ENCODE results near the gene CDSN. TPM values are rescaled to one million over a fixed set of nuclear protein-coding genes. Genes with fewer than 3 reads are reported as not detected.
A peak's percentile ranks its signal among the peaks of the same experiment; 100 is the strongest.

The CDSN gene
- total RNA-seq, 1 experiment from 2014 or later, result not detected

DNA sequence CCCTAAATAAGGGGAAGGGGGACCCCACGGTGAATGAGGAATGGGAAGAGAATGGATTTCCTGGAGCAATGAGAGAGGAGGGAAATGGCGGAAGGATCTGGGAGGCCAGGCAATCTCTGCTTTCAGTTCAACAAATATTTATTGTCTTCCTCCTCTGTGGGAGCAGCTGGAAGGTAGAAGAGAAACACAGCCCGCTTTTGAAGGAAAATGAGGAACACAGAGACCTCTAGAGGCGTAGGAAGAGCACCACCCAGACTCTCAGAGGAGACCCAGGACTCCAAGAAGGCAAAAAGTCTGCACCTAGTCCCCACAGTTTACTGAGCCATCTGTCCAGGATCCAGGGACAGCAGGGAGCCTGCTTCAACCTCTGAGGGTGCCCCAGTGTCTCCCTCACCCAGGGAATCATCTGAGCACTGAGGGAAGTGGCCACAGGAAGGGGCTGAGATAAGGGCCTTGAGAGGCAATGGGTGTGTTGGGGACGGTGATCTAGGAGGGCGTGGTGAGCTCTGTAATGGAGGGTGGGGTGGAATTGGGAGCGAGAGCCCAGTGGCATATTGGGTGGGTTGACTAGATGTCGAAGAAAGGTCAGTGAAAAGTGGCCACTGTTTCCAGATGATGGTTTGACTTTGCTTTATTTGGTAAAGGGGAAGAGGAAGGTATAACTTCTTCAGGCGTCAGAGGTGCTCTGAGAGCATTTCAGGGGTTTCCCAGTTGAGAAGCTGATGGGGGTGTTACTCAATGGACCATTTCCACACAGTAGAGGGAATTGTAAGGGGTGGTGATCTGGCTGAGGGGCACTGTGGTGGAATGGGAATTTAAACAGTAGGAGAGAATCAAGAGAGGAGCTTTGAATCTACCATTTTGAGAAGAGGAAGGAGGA, 5.0 kb downstream of the CDSN start:
- H3K4me3 ChIP-seq (ENCODE audit: insufficient read depth, low read depth, low read length), result no peak overlapping the region
- H3K36me3 ChIP-seq (replicated peaks; ENCODE audit: control insufficient read depth, insufficient read depth, low read length), result no peaks in the 10 kb centered on the region
- DNase-seq, result peak; percentile 61
- H3K27me3 ChIP-seq (ENCODE audit: control insufficient read depth, insufficient read depth, low read length), result peaks cover 2% of the 10 kb centered on the region; the same call in 1 of the 2 replicates

DNA sequence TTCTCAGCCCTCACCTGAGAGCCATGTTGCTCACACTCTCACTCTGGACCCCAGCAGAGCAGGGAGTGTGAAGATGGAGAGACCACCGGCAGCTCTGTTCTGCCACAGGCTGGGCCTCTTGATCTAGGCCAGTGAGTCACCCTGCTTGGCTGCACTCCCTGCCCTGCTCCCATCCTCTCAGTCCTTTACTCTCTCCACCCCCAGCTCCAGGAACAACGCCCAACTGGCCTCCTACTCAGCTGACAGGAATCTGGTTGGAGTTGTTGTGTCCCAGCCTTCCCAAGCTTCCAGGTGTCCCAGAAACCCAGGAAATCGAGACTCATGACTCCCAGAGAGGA, 5.7 kb downstream of the CDSN start, which contains the start of gene PSORS1C1:
PSORS1C1 (plus strand) TSS at position 260 of the 338 bp plus-strand sequence. CDS start 14,833 bp downstream, outside the sequence.
- Histone ChIP-seq H3K27me3 (ENCODE audit: control insufficient read depth, insufficient read depth, low read length) (peaks cover 6% of the 10 kb centered on the region; the same call in 1 of the 2 replicates), H3K36me3 (replicated peaks; ENCODE audit: control insufficient read depth, insufficient read depth, low read length) (no peaks in the 10 kb centered on the region), H3K4me3 (ENCODE audit: insufficient read depth, low read depth, low read length) (no peak within 1 kb of the TSS)
- peak; percentile 49 for DNase-seq

DNA sequence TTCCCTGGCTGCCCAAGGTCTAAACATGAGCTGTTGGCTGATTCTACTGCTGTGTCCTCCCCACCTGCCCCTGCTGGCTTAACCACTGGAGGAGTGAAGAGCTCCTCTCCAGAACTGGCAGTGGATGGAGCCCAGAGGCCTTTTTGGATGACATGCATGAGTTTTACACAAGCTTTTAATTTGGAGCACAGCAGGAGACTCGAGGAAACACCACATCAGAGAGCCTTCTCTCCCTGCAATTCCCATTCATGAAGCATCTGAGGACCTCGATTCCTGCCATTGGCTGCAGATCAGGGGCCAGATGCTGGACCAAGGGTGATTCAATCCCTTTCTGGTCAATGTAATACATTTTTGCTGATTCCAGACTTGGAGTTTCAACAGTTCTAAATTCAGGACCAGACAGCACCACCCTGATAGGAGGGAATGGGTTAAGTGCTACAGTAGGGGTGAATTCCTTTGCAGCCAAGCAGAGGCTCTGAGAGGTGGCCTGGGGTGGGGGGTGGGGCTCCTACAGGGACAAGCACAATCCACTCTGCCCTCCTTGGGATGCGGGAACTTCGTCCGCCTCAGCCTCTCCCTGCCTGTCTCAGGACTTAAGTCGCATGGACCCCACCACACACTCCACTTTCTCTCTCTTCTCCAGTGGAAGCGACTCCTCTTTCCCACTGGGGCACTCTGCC, 6.2 kb downstream of the CDSN start:
- Histone ChIP-seq H3K36me3 (replicated peaks; ENCODE audit: control insufficient read depth, insufficient read depth, low read length) (no peaks in the 10 kb centered on the region), H3K27me3 (ENCODE audit: control insufficient read depth, insufficient read depth, low read length) (peaks cover 6% of the 10 kb centered on the region; the same call in 1 of the 2 replicates), H3K4me3 (ENCODE audit: insufficient read depth, low read depth, low read length) (no peak overlapping the region)
- peak; percentile 61 for DNase-seq

DNA sequence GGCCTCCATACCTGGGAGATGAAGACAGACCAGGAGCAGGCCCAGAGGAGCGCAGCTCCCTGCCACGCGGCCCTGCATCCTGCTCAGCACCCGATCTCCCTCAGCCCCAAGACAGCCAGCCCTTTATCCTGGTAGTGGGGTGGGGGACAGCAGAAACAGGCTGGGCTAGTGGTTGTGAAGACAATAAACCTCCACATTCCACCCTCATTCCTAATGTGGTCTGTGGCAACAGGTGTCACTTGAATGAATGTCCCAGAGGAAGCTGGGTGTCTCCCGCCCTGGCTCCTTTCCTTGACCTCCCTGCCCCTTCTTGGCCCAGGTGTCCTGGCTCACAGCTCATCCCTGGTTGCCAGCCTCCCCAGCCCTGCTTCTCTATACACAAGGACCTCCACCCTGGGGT, 7.8 kb downstream of the CDSN start, which contains the start of gene C6orf15:
C6orf15 (minus strand) TSS at position 98 of the 400 bp plus-strand sequence; CDS start at position 78, 20 bp downstream.
- peaks cover 6% of the 10 kb centered on the region; the same call in 1 of the 2 replicates for H3K27me3 ChIP-seq (ENCODE audit: control insufficient read depth, insufficient read depth, low read length)
- no peak within 1 kb of the TSS for H3K4me3 ChIP-seq (ENCODE audit: insufficient read depth, low read depth, low read length)
- DNase-seq, result peak; percentile 25
- no peaks in the 10 kb centered on the region for H3K36me3 ChIP-seq (replicated peaks; ENCODE audit: control insufficient read depth, insufficient read depth, low read length)

DNA sequence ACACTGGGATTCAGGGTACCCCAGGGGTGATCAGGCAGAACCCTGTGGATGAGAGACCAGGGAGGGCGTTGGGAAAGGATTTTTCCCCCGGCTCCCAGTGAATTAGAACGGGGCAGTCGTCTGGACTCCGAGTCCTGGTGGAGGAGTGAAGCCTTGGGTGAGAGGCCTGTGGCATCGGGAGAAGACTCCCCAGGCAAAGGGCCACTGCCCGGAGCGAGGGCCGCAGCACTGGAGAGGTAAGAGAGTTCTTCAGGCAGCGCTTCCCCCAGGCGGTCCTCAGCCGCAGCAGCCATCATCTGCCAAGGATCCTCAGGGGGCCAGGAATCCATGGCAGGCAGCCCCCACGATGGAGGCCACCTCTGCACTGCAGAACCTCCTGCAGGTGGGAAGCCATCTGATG, 8.5 kb downstream of the CDSN start:
- DNase-seq, result peak; percentile 23
- Histone ChIP-seq H3K4me3 (ENCODE audit: insufficient read depth, low read depth, low read length) (no peak overlapping the region), H3K36me3 (replicated peaks; ENCODE audit: control insufficient read depth, insufficient read depth, low read length) (no peaks in the 10 kb centered on the region), H3K27me3 (ENCODE audit: control insufficient read depth, insufficient read depth, low read length) (peaks cover 6% of the 10 kb centered on the region; the same call in 1 of the 2 replicates)

DNA sequence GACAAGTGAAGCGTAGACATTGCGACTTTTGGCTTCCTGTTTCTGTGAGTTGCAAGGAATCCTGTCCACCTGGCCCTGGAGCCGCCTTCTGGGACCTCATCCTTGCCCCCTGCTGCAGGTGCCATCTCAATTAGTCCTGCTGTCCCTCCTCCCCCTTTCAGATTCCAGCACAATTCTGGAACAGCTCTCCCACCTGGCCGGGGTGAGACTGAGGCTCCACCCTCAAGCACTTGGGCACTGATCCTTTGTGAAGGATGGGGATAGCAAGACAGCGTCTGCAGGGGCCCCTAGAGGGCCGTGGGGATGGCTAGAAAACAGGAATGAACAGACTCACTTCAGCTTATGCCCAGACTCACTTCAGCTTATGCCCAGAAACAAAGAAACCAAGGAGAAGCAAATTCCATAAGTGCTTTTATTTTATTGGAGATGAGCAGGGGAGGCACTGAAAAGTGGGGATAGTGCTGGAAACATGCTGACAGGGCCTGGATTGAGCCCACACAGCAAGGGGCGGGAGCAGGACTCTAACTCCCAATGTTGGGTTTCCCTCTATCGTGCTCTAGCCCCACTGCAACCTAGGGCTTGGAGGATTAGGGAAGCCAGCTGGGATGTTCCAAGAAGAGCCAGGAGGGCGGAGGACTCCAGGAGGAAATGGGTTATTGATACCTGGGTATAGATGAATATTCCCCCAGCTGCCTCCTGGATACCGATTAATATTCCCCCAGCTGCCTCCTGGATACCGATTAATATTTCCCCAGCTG, 9.2 kb downstream of the CDSN start:
- H3K4me3 ChIP-seq (ENCODE audit: insufficient read depth, low read depth, low read length), result no peak overlapping the region
- no peaks in the 10 kb centered on the region for H3K36me3 ChIP-seq (replicated peaks; ENCODE audit: control insufficient read depth, insufficient read depth, low read length)
- peak; percentile 73 for DNase-seq
- H3K27me3 ChIP-seq (ENCODE audit: control insufficient read depth, insufficient read depth, low read length), result peaks cover 6% of the 10 kb centered on the region; the same call in 1 of the 2 replicates

DNA sequence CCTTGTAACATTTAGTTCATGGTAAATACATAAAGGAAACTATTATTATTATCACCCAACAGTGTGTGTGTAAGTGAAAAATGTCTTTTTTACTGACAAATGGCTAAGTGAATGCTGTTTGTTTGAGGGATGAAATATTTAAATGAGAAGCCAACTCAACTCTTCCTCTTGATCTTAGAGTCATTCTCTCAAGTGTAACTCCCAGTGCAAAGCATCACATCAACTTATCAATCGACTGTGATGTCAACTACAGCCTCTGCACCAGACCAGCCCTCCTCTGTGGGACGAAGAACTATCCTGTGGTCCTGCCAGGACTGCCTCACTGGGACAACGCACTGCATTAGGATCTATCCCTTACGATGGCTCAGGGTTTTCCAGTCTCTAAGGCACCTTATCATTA, 13.2 kb downstream of the CDSN start:
- no peak for DNase-seq

DNA sequence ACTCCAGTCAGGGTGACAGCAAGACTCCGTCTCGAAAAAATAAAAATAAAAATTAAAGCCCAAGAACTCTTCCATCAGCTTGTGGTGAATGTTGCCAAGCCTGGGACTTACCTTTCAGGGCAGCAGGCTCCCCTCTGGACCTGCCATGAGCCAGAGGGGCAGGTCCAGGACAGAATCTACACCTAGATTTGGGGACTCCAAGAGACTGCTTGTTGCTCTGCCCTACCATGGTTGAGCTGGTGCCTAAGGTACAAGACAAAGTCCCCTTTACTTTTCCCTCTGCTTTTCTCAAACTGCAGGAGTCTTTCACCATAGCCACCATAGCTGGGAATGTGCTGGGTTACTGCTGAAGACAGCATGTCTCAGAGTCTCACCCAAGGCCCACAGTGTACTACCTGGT, 17.1 kb downstream of the CDSN start:
- Histone ChIP-seq H3K27me3 (ENCODE audit: control insufficient read depth, insufficient read depth, low read length) (no peaks in the 10 kb centered on the region), H3K4me3 (ENCODE audit: insufficient read depth, low read depth, low read length) (no peak overlapping the region), H3K36me3 (replicated peaks; ENCODE audit: control insufficient read depth, insufficient read depth, low read length) (no peaks in the 10 kb centered on the region)
- DNase-seq, result no peak

More for the DNA sequence above, 13.2 kb downstream of the CDSN start:
- Histone ChIP-seq H3K36me3 (replicated peaks; ENCODE audit: control insufficient read depth, insufficient read depth, low read length) (no peaks in the 10 kb centered on the region), H3K4me3 (ENCODE audit: insufficient read depth, low read depth, low read length) (no peak overlapping the region), H3K27me3 (ENCODE audit: control insufficient read depth, insufficient read depth, low read length) (peaks cover 6% of the 10 kb centered on the region; the same call in 1 of the 2 replicates)

DNA sequence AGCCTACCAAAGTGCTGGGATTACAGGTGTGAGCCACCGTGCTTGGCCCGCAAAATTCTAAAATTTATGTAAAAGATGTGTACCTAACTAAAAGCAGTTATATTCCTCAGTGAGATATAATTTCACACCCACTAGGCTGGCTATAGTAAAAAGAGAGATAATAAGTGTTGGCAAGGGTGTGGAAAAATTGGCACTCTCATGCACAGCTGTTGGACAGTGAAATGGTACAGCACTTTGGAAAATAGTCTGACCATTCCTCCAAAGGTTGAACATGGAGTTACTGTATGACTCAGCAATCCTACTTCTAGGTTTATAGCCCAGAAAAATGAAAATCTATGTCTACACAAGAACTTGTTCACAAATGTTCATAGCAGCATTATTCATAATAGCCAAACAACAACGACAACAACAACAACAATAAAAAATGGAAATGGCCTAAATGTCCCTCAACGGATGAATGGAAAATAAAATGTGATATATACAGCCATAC, 21.8 kb downstream of the CDSN start:
- no peaks in the 10 kb centered on the region for H3K36me3 ChIP-seq (replicated peaks; ENCODE audit: control insufficient read depth, insufficient read depth, low read length)
- H3K4me3 ChIP-seq (ENCODE audit: insufficient read depth, low read depth, low read length), result no peak overlapping the region
- no peak for DNase-seq

DNA sequence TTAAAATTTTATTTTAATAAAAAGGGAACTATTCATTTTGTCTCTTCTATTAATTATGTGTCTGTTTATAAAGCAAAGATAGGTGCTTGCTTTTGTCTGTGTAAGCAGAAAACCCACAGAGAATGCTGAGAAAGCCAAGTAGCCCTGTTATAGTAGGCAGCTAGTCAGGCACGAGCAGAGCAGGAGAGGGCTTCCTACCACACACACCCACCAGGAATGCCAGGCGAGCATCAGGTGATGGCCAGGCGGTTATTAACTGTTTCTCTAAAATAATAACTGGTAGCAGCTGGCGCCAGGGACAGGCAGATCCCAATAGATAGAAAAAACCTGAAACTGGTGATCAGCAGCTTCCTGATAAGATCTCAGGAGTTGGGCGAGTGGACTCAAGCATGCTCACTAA, 23.6 kb downstream of the CDSN start:
- DNase-seq, result no peak
- H3K4me3 ChIP-seq (ENCODE audit: insufficient read depth, low read depth, low read length), result no peak overlapping the region
- H3K27me3 ChIP-seq (ENCODE audit: control insufficient read depth, insufficient read depth, low read length), result no peaks in the 10 kb centered on the region
- H3K36me3 ChIP-seq (replicated peaks; ENCODE audit: control insufficient read depth, insufficient read depth, low read length), result no peaks in the 10 kb centered on the region

More for the DNA sequence above, 21.8 kb downstream of the CDSN start:
- no peaks in the 10 kb centered on the region for H3K27me3 ChIP-seq (ENCODE audit: control insufficient read depth, insufficient read depth, low read length)

DNA sequence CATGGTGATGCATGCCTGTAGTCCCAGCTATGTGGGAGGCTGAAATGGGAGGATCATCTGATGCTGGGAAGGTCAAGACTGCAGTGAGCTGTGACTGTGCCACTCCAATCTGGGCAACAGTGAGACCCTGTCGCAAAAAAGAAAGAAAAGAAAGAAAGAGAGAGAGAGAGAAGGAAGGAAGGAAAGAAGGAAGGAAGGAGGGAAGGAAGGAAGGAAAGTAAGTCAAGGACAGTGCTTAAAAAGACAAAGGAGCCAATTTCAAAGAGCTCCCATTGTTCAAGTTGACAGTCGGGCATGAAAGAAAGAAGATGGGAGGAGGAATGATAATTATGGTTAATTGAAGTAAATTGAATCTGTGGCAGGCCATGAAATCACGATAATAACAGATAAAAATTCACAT, 24.0 kb downstream of the CDSN start:
- Histone ChIP-seq H3K36me3 (replicated peaks; ENCODE audit: control insufficient read depth, insufficient read depth, low read length) (no peaks in the 10 kb centered on the region), H3K4me3 (ENCODE audit: insufficient read depth, low read depth, low read length) (no peak overlapping the region), H3K27me3 (ENCODE audit: control insufficient read depth, insufficient read depth, low read length) (no peaks in the 10 kb centered on the region)
- DNase-seq, result no peak

DNA sequence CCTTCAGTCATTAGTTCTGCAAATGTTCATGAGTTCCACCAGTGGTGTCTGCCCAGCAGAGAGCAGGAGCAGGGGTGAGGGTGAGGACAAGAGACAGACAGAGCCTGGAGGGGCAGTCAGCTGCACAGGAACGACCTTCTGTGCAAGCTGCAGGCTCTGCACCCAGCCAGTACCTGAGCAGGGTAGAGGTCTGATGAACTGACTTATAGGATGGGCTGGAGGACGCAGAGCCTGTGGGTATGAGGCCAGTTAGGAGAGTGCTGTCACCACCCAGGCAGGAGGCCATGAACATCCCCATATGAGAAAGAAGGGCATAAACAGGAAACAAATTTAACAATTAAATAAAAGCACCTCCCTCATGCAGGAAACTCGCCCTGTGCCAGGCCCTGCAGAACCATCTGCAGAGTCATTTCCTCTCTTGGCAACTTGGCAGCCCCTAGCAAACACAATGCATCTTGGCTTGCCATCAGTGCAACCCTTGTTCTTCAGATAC, 25.8 kb downstream of the CDSN start:
- H3K36me3 ChIP-seq (replicated peaks; ENCODE audit: control insufficient read depth, insufficient read depth, low read length), result no peaks in the 10 kb centered on the region
- no peak for DNase-seq
- H3K4me3 ChIP-seq (ENCODE audit: insufficient read depth, low read depth, low read length), result no peak overlapping the region
- H3K27me3 ChIP-seq (ENCODE audit: control insufficient read depth, insufficient read depth, low read length), result no peaks in the 10 kb centered on the region

DNA sequence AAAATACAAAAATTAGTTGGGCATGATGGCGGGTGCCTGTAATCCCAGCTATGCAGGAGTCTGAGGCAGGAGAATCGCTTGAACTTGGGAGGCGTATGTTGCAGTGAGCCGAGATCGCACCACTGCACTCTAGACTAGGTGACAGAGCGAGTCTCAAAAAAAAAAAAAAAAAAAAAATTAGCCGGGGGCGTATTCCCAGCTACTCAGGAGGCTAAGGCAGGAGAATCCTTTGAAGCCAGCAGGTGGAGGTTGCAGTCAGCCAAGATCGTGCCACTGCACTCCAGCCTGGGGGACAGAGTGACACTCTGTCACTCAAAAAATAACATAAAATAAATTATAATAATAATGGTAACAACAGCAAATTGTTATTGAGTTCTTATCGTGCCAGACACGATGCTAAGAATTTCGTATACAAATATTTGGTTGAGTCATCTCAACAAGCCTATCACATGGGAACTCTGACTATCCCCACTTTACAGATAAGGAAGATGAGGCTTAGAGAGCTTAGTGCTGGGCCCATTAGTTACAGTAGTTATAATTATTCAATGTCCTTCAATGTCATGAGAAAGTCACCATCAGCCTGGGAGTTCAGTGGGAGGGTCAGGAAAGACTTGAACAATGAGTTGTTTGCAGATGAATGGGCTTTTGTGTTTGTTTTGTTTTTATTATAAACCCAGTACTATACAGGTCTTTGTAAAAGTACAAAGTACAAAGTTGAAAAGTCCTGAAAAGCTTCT, 27.3 kb downstream of the CDSN start:
- Histone ChIP-seq H3K36me3 (replicated peaks; ENCODE audit: control insufficient read depth, insufficient read depth, low read length) (no peaks in the 10 kb centered on the region), H3K4me3 (ENCODE audit: insufficient read depth, low read depth, low read length) (no peak overlapping the region), H3K27me3 (ENCODE audit: control insufficient read depth, insufficient read depth, low read length) (no peaks in the 10 kb centered on the region)
- no peak for DNase-seq
